GM23338 (cell line): Measurements from ENCODE around the gene DPT. TPM values are rescaled to one million over a fixed set of nuclear protein-coding genes. Genes with fewer than 3 reads are reported as not detected.

Source experiments
- ATAC-seq: fragments of 200-7000 bp; cut with Tn5 transposase; 3 replicates; pipeline ENCODE4 v1.9.1; 2020
- DNase-seq: peaks from one replicate; pipeline ENCODE4 v3.0.0-alpha.2; 2015; ENCODE audit warnings: low spot score
- H2AFZ ChIP-seq: fragments of 200-600 bp; sonication (generic); 2 replicates; pipeline ENCODE4 v1.8.0; 2016; ENCODE audit warnings: antibody characterized with exemption, mild to moderate bottlenecking, moderate library complexity
- H3F3A ChIP-seq: fragments of 200-600 bp; sonication (generic); replicated peaks from 2 replicates; pipeline ENCODE4 v1.8.0; 2017; ENCODE audit warnings: antibody characterized with exemption, mixed run types, low read depth
- H3K27ac ChIP-seq: fragments of 200-600 bp; sonication (generic); 2 replicates; pipeline ENCODE4 v1.6.1; 2016; ENCODE audit warnings: low read depth
- H3K27me3 ChIP-seq: fragments of 200-600 bp; sonication (generic); 2 replicates; pipeline ENCODE4 v1.8.0; 2016; ENCODE audit warnings: mild to moderate bottlenecking, mixed run types, moderate library complexity; ENCODE audit not compliant: insufficient read depth
- H3K36me3 ChIP-seq: fragments of 200-600 bp; sonication (generic); 2 replicates; pipeline ENCODE4 v1.8.0; 2016; ENCODE audit warnings: mild to moderate bottlenecking; ENCODE audit not compliant: insufficient read depth
- H3K4me1 ChIP-seq: fragments of 200-600 bp; sonication (generic); 2 replicates; pipeline ENCODE4 v1.8.0; 2016; ENCODE audit warnings: mild to moderate bottlenecking, moderate library complexity; ENCODE audit not compliant: insufficient read depth
- H3K4me2 ChIP-seq: fragments of 200-600 bp; sonication (generic); 2 replicates; pipeline ENCODE4 v1.7.1; 2017; ENCODE audit warnings: mixed run types
- H3K4me3 ChIP-seq: fragments of 200-600 bp; sonication (generic); 2 replicates; pipeline ENCODE4 v1.6.1; 2016; ENCODE audit warnings: mixed run types
- H3K79me2 ChIP-seq: fragments of 200-600 bp; sonication (generic); replicated peaks from 2 replicates; pipeline ENCODE4 v1.8.0; 2017; ENCODE audit warnings: mild to moderate bottlenecking; ENCODE audit not compliant: insufficient read depth
- H3K9me2 ChIP-seq: fragments of 200-600 bp; sonication (generic); 2 replicates; pipeline ENCODE4 v1.8.0; 2017; ENCODE audit not compliant: insufficient read depth
- H4K20me1 ChIP-seq: fragments of 200-600 bp; sonication (generic); replicated peaks from 2 replicates; pipeline ENCODE4 v1.8.0; 2017; ENCODE audit warnings: mild to moderate bottlenecking; ENCODE audit not compliant: insufficient read depth
- H3K27ac Mint-ChIP-seq: 2 replicates; pipeline ENCODE4 v1.8.0; 2020; ENCODE audit warnings: inconsistent platforms, mild to moderate bottlenecking, moderate library complexity, mixed read lengths
- H3K27me3 Mint-ChIP-seq: 3 replicates; pipeline ENCODE4 v1.8.0; 2022; ENCODE audit warnings: low read depth, mild to moderate bottlenecking, moderate library complexity, mixed read lengths, inconsistent platforms; ENCODE audit not compliant: insufficient read depth, poor library complexity
- H3K36me3 Mint-ChIP-seq: 3 replicates; pipeline ENCODE4 v1.8.0; 2021; ENCODE audit warnings: low read depth, mild to moderate bottlenecking, inconsistent platforms, moderate library complexity, mixed read lengths
- H3K4me1 Mint-ChIP-seq: 3 replicates; pipeline ENCODE4 v1.8.0; 2020; ENCODE audit warnings: mild to moderate bottlenecking, inconsistent platforms, mixed read lengths
- H3K4me3 Mint-ChIP-seq: 3 replicates; pipeline ENCODE4 v1.8.0; 2021; ENCODE audit warnings: moderate library complexity, mild to moderate bottlenecking, inconsistent platforms, mixed read lengths
- H3K9me3 Mint-ChIP-seq: 3 replicates; pipeline ENCODE4 v1.8.0; 2020; ENCODE audit warnings: moderate library complexity, mild to moderate bottlenecking, inconsistent platforms, mixed read lengths
- CREB1 ChIP-seq: fragments of 250-450 bp; sonication (Bioruptor Pico); IDR thresholded peaks from 2 replicates; pipeline ENCODE4 v1.5.0; 2020; ENCODE audit warnings: low read depth, mild to moderate bottlenecking, moderate library complexity
- EZH2 ChIP-seq: fragments of 200-600 bp; sonication (generic); IDR thresholded peaks from one replicate; pipeline ENCODE4 v1.8.0; 2017; ENCODE audit warnings: antibody characterized with exemption, mild to moderate bottlenecking, low read depth; ENCODE audit not compliant: unreplicated experiment
- JUNB ChIP-seq: IDR thresholded peaks from one replicate; pipeline ENCODE4 v1.6.1; 2016; ENCODE audit warnings: antibody characterized with exemption; ENCODE audit not compliant: unreplicated experiment
- NANOG ChIP-seq: IDR thresholded peaks from 2 replicates; pipeline ENCODE4 v1.6.1; 2016; ENCODE audit warnings: antibody characterized with exemption, borderline replicate concordance
- POLR2AphosphoS5 ChIP-seq: IDR thresholded peaks from 2 replicates; pipeline ENCODE4 v1.6.1; 2016; ENCODE audit warnings: antibody characterized with exemption, low read depth
- STAT1 ChIP-seq: IDR thresholded peaks from one replicate; pipeline ENCODE4 v1.6.1; 2016; ENCODE audit warnings: antibody characterized with exemption; ENCODE audit not compliant: unreplicated experiment
- ZNF114 ChIP-seq: fragments of 250-450 bp; sonication (Bioruptor Pico); IDR thresholded peaks from 2 replicates; pipeline ENCODE4 v1.5.0; 2020; ENCODE audit warnings: mild to moderate bottlenecking, moderate library complexity
- polyA plus RNA-seq: library from polyadenylated mRNA; unstranded; fragments of >200 nt; fragmentation: Nextera tagmentation; extraction: Ambion mirVana; gene quantifications from 2 replicates; pipeline ENCODE4 v1.2.1, GENCODE V29; 2016
- total RNA-seq: library from RNA; depleted of rRNA; stranded (reverse); fragments of >200 nt; shearing (Covaris generic); gene quantifications from 2 replicates; pipeline ENCODE4 v1.2.3, GENCODE V29; 2014
- TF ChIP-seq, protein P1 (sequence below): fragments of 250-450 bp; sonication (Bioruptor Pico); IDR thresholded peaks from 2 replicates; pipeline ENCODE4 v1.5.0; 2020; ENCODE audit warnings: mild to moderate bottlenecking, moderate library complexity
- TF ChIP-seq, protein P2 (sequence below): IDR thresholded peaks from one replicate; pipeline ENCODE4 v1.6.1; 2018; ENCODE audit warnings: antibody characterized with exemption; ENCODE audit not compliant: unreplicated experiment
- TF ChIP-seq, protein P3 (sequence below): IDR thresholded peaks from 2 replicates; pipeline ENCODE4 v1.6.1; 2016; ENCODE audit warnings: antibody characterized with exemption
- TF ChIP-seq, protein P4 (sequence below), 2 experiments: fragments of 200-600 bp in 1 of 2; sonication (generic) in 1 of 2; conservative IDR thresholded peaks; 2 replicates each; pipeline versions ENCODE4 v1.5.1 to v1.6.1; 2016 to 2017; ENCODE audit warnings: antibody characterized with exemption in 2 of 2, low read depth in 2 of 2, mild to moderate bottlenecking in 2 of 2, moderate library complexity in 1 of 2

The DPT gene
- total and polyA plus RNA-seq, 2 experiments from 2014 or later, result not detected

DNA sequence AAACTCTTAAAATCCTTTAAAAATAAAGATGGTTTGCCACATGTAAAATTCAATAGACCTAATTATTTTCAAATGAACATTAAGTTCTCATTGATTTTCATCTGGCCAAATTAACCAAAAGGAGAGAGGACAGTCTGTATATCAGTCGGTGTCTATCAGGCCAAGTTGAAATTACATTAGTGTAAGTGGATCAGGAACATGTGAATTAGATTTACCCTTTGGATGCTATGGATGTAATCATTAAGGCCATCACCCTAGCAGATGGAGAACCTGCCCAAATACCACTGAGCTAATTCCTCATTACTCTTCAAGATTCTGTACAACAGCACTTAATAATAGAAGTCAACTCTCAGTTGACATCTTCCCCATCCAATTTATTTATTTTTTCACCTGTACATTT, 29.5 kb upstream of the DPT start (continued):
- TF ChIP-seq, protein P1, sequence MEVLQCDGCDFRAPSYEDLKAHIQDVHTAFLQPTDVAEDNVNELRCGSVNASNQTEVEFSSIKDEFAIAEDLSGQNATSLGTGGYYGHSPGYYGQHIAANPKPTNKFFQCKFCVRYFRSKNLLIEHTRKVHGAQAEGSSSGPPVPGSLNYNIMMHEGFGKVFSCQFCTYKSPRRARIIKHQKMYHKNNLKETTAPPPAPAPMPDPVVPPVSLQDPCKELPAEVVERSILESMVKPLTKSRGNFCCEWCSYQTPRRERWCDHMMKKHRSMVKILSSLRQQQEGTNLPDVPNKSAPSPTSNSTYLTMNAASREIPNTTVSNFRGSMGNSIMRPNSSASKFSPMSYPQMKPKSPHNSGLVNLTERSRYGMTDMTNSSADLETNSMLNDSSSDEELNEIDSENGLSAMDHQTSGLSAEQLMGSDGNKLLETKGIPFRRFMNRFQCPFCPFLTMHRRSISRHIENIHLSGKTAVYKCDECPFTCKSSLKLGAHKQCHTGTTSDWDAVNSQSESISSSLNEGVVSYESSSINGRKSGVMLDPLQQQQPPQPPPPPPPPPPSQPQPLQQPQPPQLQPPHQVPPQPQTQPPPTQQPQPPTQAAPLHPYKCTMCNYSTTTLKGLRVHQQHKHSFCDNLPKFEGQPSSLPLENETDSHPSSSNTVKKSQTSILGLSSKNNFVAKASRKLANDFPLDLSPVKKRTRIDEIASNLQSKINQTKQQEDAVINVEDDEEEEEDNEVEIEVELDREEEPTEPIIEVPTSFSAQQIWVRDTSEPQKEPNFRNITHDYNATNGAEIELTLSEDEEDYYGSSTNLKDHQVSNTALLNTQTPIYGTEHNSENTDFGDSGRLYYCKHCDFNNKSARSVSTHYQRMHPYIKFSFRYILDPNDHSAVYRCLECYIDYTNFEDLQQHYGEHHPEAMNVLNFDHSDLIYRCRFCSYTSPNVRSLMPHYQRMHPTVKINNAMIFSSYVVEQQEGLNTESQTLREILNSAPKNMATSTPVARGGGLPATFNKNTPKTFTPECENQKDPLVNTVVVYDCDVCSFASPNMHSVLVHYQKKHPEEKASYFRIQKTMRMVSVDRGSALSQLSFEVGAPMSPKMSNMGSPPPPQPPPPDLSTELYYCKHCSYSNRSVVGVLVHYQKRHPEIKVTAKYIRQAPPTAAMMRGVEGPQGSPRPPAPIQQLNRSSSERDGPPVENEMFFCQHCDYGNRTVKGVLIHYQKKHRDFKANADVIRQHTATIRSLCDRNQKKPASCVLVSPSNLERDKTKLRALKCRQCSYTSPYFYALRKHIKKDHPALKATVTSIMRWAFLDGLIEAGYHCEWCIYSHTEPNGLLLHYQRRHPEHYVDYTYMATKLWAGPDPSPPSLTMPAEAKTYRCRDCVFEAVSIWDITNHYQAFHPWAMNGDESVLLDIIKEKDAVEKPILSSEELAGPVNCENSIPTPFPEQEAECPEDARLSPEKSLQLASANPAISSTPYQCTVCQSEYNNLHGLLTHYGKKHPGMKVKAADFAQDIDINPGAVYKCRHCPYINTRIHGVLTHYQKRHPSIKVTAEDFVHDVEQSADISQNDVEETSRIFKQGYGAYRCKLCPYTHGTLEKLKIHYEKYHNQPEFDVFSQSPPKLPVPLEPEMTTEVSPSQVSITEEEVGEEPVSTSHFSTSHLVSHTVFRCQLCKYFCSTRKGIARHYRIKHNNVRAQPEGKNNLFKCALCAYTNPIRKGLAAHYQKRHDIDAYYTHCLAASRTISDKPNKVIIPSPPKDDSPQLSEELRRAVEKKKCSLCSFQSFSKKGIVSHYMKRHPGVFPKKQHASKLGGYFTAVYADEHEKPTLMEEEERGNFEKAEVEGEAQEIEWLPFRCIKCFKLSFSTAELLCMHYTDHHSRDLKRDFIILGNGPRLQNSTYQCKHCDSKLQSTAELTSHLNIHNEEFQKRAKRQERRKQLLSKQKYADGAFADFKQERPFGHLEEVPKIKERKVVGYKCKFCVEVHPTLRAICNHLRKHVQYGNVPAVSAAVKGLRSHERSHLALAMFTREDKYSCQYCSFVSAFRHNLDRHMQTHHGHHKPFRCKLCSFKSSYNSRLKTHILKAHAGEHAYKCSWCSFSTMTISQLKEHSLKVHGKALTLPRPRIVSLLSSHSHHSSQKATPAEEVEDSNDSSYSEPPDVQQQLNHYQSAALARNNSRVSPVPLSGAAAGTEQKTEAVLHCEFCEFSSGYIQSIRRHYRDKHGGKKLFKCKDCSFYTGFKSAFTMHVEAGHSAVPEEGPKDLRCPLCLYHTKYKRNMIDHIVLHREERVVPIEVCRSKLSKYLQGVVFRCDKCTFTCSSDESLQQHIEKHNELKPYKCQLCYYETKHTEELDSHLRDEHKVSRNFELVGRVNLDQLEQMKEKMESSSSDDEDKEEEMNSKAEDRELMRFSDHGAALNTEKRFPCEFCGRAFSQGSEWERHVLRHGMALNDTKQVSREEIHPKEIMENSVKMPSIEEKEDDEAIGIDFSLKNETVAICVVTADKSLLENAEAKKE (CRISPR knock-in tag), result no peak
- no peak for TF ChIP-seq JUNB
- no peak for TF ChIP-seq ZNF114 (CRISPR knock-in tag)

DNA sequence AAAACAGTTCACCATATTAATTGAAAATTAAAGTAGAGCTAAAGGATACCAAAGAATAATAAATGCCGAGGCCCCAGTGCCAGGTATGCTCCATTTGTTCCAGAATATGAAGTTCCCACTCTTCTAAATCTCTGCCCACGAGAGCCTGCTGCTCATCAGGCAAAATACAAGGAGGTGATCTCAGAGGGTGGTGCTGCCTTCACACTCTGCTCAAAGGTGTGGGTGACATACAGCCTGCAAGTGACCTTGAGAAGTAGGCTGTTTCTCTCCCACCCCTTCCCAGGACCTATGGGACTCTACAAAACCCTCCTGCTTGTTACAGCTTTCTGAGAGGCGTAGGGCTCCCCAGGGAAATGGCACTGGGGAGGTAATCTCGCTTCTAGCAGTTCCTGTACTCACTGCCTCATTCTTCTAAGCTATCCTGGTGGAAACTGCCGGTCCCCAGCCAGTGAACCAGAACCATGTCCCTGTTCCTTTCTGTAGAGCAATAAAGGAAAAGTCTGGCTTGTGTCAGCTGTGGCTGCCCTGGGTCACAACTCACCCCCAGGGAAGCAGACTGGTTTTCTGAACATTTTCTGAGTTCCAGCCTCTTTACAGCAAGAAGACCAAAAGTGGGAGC, 26.9 kb upstream of the DPT start:
- Mint-ChIP-seq H3K36me3 (no peaks in the 10 kb centered on the region), H3K4me1 (no peaks in the 10 kb centered on the region; the same call in 2 of the 3 replicates), H3K9me3 (no peaks in the 10 kb centered on the region), H3K27me3 (peaks cover 3% of the 10 kb centered on the region), H3K4me3 (no peak overlapping the region), H3K27ac (no peak overlapping the region)
- H3K4me3 ChIP-seq, result no peak overlapping the region
- H3K36me3 ChIP-seq, result no peaks in the 10 kb centered on the region
- no peak overlapping the region for H3K4me2 ChIP-seq
- H3K79me2 ChIP-seq, result no peaks in the 10 kb centered on the region
- DNase-seq (no peak), ATAC-seq (no peak)
- H2AFZ ChIP-seq, result no peak overlapping the region
- H4K20me1 ChIP-seq, result no peaks in the 10 kb centered on the region
- no peaks in the 10 kb centered on the region for H3K4me1 ChIP-seq
- no peaks in the 10 kb centered on the region for H3F3A ChIP-seq
- no peaks in the 10 kb centered on the region for H3K9me2 ChIP-seq
- H3K27ac ChIP-seq, result no peak overlapping the region
- H3K27me3 ChIP-seq, result no peaks in the 10 kb centered on the region
- TF ChIP-seq ZNF114 (CRISPR knock-in tag) (no peak), NANOG (no peak), JUNB (no peak), POLR2AphosphoS5 (no peak), EZH2 (no peak), CREB1 (CRISPR knock-in tag) (no peak), STAT1 (no peak)
- TF ChIP-seq, protein P2, sequence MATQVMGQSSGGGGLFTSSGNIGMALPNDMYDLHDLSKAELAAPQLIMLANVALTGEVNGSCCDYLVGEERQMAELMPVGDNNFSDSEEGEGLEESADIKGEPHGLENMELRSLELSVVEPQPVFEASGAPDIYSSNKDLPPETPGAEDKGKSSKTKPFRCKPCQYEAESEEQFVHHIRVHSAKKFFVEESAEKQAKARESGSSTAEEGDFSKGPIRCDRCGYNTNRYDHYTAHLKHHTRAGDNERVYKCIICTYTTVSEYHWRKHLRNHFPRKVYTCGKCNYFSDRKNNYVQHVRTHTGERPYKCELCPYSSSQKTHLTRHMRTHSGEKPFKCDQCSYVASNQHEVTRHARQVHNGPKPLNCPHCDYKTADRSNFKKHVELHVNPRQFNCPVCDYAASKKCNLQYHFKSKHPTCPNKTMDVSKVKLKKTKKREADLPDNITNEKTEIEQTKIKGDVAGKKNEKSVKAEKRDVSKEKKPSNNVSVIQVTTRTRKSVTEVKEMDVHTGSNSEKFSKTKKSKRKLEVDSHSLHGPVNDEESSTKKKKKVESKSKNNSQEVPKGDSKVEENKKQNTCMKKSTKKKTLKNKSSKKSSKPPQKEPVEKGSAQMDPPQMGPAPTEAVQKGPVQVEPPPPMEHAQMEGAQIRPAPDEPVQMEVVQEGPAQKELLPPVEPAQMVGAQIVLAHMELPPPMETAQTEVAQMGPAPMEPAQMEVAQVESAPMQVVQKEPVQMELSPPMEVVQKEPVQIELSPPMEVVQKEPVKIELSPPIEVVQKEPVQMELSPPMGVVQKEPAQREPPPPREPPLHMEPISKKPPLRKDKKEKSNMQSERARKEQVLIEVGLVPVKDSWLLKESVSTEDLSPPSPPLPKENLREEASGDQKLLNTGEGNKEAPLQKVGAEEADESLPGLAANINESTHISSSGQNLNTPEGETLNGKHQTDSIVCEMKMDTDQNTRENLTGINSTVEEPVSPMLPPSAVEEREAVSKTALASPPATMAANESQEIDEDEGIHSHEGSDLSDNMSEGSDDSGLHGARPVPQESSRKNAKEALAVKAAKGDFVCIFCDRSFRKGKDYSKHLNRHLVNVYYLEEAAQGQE, result no peak
- TF ChIP-seq, protein P3, sequence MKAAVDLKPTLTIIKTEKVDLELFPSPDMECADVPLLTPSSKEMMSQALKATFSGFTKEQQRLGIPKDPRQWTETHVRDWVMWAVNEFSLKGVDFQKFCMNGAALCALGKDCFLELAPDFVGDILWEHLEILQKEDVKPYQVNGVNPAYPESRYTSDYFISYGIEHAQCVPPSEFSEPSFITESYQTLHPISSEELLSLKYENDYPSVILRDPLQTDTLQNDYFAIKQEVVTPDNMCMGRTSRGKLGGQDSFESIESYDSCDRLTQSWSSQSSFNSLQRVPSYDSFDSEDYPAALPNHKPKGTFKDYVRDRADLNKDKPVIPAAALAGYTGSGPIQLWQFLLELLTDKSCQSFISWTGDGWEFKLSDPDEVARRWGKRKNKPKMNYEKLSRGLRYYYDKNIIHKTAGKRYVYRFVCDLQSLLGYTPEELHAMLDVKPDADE, result no peak
- TF ChIP-seq, protein P4, sequence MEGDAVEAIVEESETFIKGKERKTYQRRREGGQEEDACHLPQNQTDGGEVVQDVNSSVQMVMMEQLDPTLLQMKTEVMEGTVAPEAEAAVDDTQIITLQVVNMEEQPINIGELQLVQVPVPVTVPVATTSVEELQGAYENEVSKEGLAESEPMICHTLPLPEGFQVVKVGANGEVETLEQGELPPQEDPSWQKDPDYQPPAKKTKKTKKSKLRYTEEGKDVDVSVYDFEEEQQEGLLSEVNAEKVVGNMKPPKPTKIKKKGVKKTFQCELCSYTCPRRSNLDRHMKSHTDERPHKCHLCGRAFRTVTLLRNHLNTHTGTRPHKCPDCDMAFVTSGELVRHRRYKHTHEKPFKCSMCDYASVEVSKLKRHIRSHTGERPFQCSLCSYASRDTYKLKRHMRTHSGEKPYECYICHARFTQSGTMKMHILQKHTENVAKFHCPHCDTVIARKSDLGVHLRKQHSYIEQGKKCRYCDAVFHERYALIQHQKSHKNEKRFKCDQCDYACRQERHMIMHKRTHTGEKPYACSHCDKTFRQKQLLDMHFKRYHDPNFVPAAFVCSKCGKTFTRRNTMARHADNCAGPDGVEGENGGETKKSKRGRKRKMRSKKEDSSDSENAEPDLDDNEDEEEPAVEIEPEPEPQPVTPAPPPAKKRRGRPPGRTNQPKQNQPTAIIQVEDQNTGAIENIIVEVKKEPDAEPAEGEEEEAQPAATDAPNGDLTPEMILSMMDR (conservative IDR thresholded peaks at IDR 0.05; ENCODE audit: low read depth in 2 of 2), result no peak
